GM12878 (cell line): ENCODE results near the gene CALR. TPM values are rescaled to one million over a fixed set of nuclear protein-coding genes. Genes with fewer than 3 reads are reported as not detected.

Experiments
- ATAC-seq: fragments of 200-7000 bp; cut with Tn5 transposase; 3 replicates; pipeline ENCODE4 v1.9.1; 2020; ENCODE audit warnings: mild to moderate bottlenecking, moderate library complexity
- BruUV-seq: library from RNA; stranded (reverse); fragments of 400-500 nt; replicated peaks from 2 replicates; lab custom pipeline; 2021; lab: Mats Ljungman, UMichigan
- CTCF ChIA-PET: fragments of 300-600 bp; sonication (Branson Sonifier 250); formaldehyde crosslinking; extraction: SDS; loops from one replicate; lab custom pipeline; 2021; ENCODE audit warnings: inconsistent platforms; lab: Yijun Ruan, JAX
- POLR2A ChIA-PET: fragments of 350-600 bp; formaldehyde crosslinking; extraction: SDS; loops from one replicate; lab custom pipeline; 2021; ENCODE audit warnings: inconsistent platforms; lab: Charles Lee
- RAD21 ChIA-PET: fragments of 300-600 bp; sonication (Branson Sonifier 250); formaldehyde crosslinking; loops from one replicate; lab custom pipeline; 2023; ENCODE audit warnings: antibody characterized with exemption; ENCODE audit not compliant: unreplicated experiment; lab: Charles Lee
- SMC1A ChIA-PET: fragments of 300-600 bp; sonication (Branson Sonifier 250); formaldehyde crosslinking; loops from one replicate; lab custom pipeline; 2023; ENCODE audit not compliant: unreplicated experiment, uncharacterized antibody; lab: Charles Lee
- DNase-seq: peaks from one replicate; pipeline ENCODE4 v3.0.0-alpha.2; 2011; ENCODE audit warnings: low read depth, low spot score
- FAIRE-seq: peaks from 3 replicates; lab custom pipeline; 2011; peaks lifted over from hg19 to GRCh38; lab: Jason Lieb, UNC
- H2AFZ ChIP-seq: 2 replicates; pipeline ENCODE4 v1.6.0; 2011; ENCODE audit warnings: low read depth, low read length, control low read depth; ENCODE audit not compliant: control insufficient read depth
- H3K27ac ChIP-seq: 2 replicates; pipeline ENCODE4 v1.5.1; 2011; ENCODE audit warnings: control low read depth; ENCODE audit not compliant: control insufficient read depth, insufficient read depth
- H3K27me3 ChIP-seq, 2 experiments: replicated peaks in 1 of 2; 2 replicates each; pipeline versions ENCODE4 v1.6.0 to v1.6.1; 2011; ENCODE audit warnings: low read length in 1 of 2; ENCODE audit not compliant: control insufficient read depth in 2 of 2, insufficient read depth in 2 of 2
- H3K36me3 ChIP-seq, 2 experiments: 2 replicates each; pipeline ENCODE4 v1.5.1; 2011; ENCODE audit warnings: low read length in 1 of 2; ENCODE audit not compliant: control insufficient read depth in 2 of 2, insufficient read depth in 2 of 2
- H3K4me1 ChIP-seq: 2 replicates; pipeline ENCODE4 v1.6.1; 2011; ENCODE audit warnings: mild to moderate bottlenecking, low read length, moderate library complexity, mixed read lengths; ENCODE audit not compliant: control insufficient read depth, insufficient read depth
- H3K4me2 ChIP-seq: 2 replicates; pipeline ENCODE4 v1.6.0; 2011; ENCODE audit warnings: control low read depth; ENCODE audit not compliant: control insufficient read depth, insufficient read depth
- H3K4me3 ChIP-seq: fragments of 200-600 bp; sonication (generic); 2 replicates; pipeline ENCODE4 v1.5.1; 2016
- H3K79me2 ChIP-seq: 2 replicates; pipeline ENCODE4 v1.6.0; 2011; ENCODE audit warnings: low read length; ENCODE audit not compliant: control insufficient read depth, insufficient read depth
- H3K9ac ChIP-seq: 2 replicates; pipeline ENCODE4 v1.8.0; 2011; ENCODE audit warnings: low read length, control low read depth, mixed read lengths; ENCODE audit not compliant: control insufficient read depth, insufficient read depth
- H3K9me3 ChIP-seq: replicated peaks from 3 replicates; pipeline ENCODE4 v1.5.1; 2011; ENCODE audit warnings: mild to moderate bottlenecking, low read length; ENCODE audit not compliant: control insufficient read depth, insufficient read depth
- H4K20me1 ChIP-seq: 2 replicates; pipeline ENCODE4 v1.6.0; 2011; ENCODE audit not compliant: control insufficient read depth, insufficient read depth
- HCFC1 ChIP-seq: fragments of 150-350 bp; IDR thresholded peaks from 2 replicates; pipeline ENCODE4 v1.6.1; 2014; ENCODE audit warnings: low read length
- KLF5 ChIP-seq: fragments of 450-650 bp; IDR thresholded peaks from 2 replicates; pipeline ENCODE4 v1.6.1; 2014; ENCODE audit warnings: mild to moderate bottlenecking; ENCODE audit not compliant: partially characterized antibody
- POLR2A ChIP-seq: IDR thresholded peaks from 2 replicates; pipeline ENCODE4 v1.6.1; 2011; ENCODE audit warnings: low read depth, mild to moderate bottlenecking, low read length
- ZBED1 ChIP-seq: IDR thresholded peaks from 2 replicates; pipeline ENCODE4 v1.6.1; 2016; ENCODE audit warnings: borderline replicate concordance
- ZBTB11 ChIP-seq: fragments of 450-650 bp; formaldehyde crosslinking; IDR thresholded peaks from 2 replicates; pipeline ENCODE4 v1.5.0; 2022; ENCODE audit warnings: mild to moderate bottlenecking, missing genetic modification characterization
- WGBS: methylation state at CpG from one replicate; pipeline ENCODE4 v1.1.6; 2016; ENCODE audit warnings: low lambda C conversion rate; ENCODE audit not compliant: insufficient replicate concordance, insufficient coverage; ENCODE audit errors: missing lambda C conversion rate; 5-methylcytosine and 5-hydroxymethylcytosine counted together
- in situ Hi-C: fragments of 300-500 bp; cut with MboI; formaldehyde crosslinking; loops from 9 replicates; pipeline ENCODE4 v1.14.3; 2018; ENCODE audit warnings: mixed read lengths
- intact Hi-C: fragments of 100-400 bp; cut with micrococcal nuclease; formaldehyde crosslinking; loops from one replicate; pipeline ENCODE4 v1.14.2; 2022; ENCODE audit not compliant: unreplicated experiment
- polyA plus RNA-seq, 11 experiments: library from polyadenylated mRNA; depleted of rRNA in 4 of 11; unstranded in 6 of 11; stranded (reverse) in 5 of 11; fragments of >200 nt; fragmentation: Nextera tagmentation in 4 of 11; fragmentation: Illumina TruSeq in 1 of 11; extraction: Ambion mirVana in 4 of 11; extraction: Trizol in 1 of 11; gene quantifications; 1 replicate in 1 of 11; 2 replicates in 10 of 11; pipeline versions ENCODE4 v1.2.1 to v1.2.3, GENCODE V29; 2011 to 2016; ENCODE audit warnings: inconsistent platforms in 2 of 11, missing spikeins in 2 of 11, low read depth in 1 of 11
- total RNA-seq, 4 experiments: library from RNA; depleted of rRNA in 3 of 4; stranded (reverse); fragments of >200 nt in 3 of 4; fragmentation: Illumina TruSeq in 1 of 4; extraction: Trizol in 1 of 4; gene quantifications; 2 replicates each; pipeline versions ENCODE4 v1.2.1 to v1.2.3, GENCODE V29; 2013 to 2021
- TF ChIP-seq, protein P1 (sequence below): fragments of 150-350 bp; IDR thresholded peaks from 2 replicates; pipeline ENCODE4 v1.6.1; 2014; ENCODE audit warnings: mild to moderate bottlenecking, low read depth, low read length

The CALR gene
- total and polyA plus RNA-seq, 10 of the 15 experiments (the other 5 are each of a cell fraction or from before 2014, with no cell fraction given) = 202 to 1,451 (median 749) TPM

GRCh38 chr19:12949363-12950283, 11.2 kb downstream of the CALR start:
- no peaks in the 10 kb centered on the region for H4K20me1 ChIP-seq
- intact Hi-C loops = no loop called here
- TF ChIP-seq KLF5 = no peak
- TF ChIP-seq HCFC1 = no peak
- TF ChIP-seq POLR2A = peak; percentile 16; the same call in 1 of the 2 replicates
- no peak for TF ChIP-seq ZBTB11 (CRISPR knock-in tag)
- TF ChIP-seq, protein P1, sequence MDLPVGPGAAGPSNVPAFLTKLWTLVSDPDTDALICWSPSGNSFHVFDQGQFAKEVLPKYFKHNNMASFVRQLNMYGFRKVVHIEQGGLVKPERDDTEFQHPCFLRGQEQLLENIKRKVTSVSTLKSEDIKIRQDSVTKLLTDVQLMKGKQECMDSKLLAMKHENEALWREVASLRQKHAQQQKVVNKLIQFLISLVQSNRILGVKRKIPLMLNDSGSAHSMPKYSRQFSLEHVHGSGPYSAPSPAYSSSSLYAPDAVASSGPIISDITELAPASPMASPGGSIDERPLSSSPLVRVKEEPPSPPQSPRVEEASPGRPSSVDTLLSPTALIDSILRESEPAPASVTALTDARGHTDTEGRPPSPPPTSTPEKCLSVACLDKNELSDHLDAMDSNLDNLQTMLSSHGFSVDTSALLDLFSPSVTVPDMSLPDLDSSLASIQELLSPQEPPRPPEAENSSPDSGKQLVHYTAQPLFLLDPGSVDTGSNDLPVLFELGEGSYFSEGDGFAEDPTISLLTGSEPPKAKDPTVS = no peak
- no peak for TF ChIP-seq ZBED1
- TF ChIP-seq, all 136 proteins: peak for 1
- H3K27me3 ChIP-seq = no peaks in the 10 kb centered on the region
- WGBS = 85% methylated on average over 16 of the region's 16 CpGs
- POLR2A ChIA-PET = interaction anchor here (0.6 kb wide), 1 partner anchor 168 kb away, joined by 3 read pairs; no protein-coding TSS in a partner anchor
- in situ Hi-C loops = no loop called here
- SMC1A ChIA-PET = no interaction called here
- H3K4me2 ChIP-seq = no peak overlapping the region
- peaks cover 13% of the 10 kb centered on the region for H3K4me1 ChIP-seq
- H3K27ac ChIP-seq = no peak overlapping the region
- DNase-seq (no peak), FAIRE-seq (no peak), ATAC-seq (no peak)
- H3K36me3 ChIP-seq = peaks cover 23 to 31% of the 10 kb centered on the region in 2 experiments
- RAD21 ChIA-PET = interaction anchor here (1.4 kb wide), 1 partner anchor 50 kb away, joined by 4 read pairs; no protein-coding TSS in a partner anchor
- H3K9ac ChIP-seq = no peak overlapping the region
- no peaks in the 10 kb centered on the region for H3K9me3 ChIP-seq
- BruUV-seq = no TSS peak
- H3K4me3 ChIP-seq = no peak overlapping the region
- H2AFZ ChIP-seq = no peak overlapping the region
- CTCF ChIA-PET = interaction anchor here (0.7 to 1.2 kb wide), 2 partner anchors 16 to 64 kb away, joined by 4 read pairs; no protein-coding TSS in a partner anchor
- peaks cover 32% of the 10 kb centered on the region for H3K79me2 ChIP-seq
